Iris pigment epithelial cell (primary cell): ENCODE results near the gene PSMB4.
"Not testable (repeated sequence)": the region's sequence is repeated elsewhere in the genome, so short reads cannot be mapped to it uniquely, and the experiment has no call there.

Experiments used
- DNase-seq: peaks from one replicate; pipeline ENCODE4 v3.0.0-alpha.2; 2011; ENCODE audit warnings: low read depth

The PSMB4 gene

GRCh38 chr1:151390221-151391078 is 8.9 kb upstream of the PSMB4 start:
- DNase-seq = not testable (repeated sequence)

DNA sequence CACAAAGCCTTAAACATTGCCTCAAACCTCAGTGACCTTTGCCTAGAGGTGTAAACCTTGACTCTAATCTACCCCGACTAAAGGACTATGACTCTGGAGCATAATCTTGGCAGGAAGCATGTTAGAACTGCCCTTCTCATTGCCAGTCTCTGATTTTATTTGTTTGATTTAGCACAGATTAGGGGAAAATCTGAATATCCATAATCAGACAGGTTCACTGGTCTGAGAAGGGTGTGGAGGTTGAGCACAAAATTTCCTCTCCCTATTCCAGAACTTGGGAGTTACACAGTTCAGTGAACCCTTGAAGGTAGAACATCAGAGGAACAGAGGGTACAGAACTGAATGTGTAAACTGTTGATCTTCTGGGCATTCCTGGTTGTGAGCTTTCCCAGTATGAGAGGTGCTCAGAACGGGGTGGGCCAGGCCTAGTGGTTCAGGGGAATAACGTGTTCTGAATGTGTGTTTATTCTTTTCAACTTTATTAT is 8.3 kb upstream of the PSMB4 start:
- DNase-seq = no peak

DNA sequence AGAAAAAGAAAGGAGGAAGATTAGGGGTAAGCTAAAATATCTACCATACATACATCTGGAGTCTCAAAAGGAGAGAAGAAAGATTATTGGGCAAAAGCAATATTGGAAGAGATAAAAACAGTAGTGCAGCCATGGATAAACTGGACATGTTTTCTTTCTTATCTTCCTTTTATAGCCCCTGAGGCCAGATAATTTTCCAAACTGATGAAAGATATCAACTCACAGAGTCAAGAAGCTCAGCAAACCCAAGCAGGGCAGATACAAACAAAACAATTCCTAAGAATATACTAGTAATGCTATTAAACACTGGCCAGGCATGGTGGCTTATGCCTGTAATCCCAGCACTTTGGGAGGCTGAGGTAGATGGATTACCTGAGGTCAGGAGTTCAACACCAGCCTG is 5.8 kb upstream of the PSMB4 start:
- DNase-seq = no peak

GRCh38 chr1:151396265-151396664 is 3.1 kb upstream of the PSMB4 start:
- not testable (repeated sequence) for DNase-seq

DNA sequence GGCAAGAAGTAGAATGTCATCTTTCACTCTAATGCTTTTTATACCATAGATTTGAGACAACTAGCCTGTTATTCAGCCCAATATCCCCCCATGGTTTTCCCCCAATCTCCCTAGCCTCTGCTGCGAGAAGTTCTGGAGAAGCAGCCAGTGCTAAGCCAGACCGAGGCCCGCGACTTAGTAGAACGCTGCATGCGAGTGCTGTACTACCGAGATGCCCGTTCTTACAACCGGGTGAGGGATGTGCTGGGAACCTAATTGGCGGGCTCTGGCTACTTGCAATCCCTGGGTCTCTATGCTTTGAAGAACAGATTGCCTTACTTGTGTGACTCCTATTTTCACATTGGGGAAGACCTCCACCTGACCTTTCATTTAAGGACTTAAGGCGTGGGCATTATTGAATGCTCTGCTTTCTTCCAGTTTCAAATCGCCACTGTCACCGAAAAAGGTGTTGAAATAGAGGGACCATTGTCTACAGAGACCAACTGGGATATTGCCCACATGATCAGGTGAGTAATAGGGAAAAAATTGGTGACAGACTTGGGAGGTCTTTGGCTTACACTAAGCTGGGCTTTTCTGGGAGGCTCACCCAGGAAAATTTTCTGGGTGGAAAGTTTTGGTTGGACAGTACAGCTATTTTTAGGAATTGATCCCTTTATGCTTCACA is 1.9 kb downstream of the PSMB4 start:
- no peak for DNase-seq

DNA sequence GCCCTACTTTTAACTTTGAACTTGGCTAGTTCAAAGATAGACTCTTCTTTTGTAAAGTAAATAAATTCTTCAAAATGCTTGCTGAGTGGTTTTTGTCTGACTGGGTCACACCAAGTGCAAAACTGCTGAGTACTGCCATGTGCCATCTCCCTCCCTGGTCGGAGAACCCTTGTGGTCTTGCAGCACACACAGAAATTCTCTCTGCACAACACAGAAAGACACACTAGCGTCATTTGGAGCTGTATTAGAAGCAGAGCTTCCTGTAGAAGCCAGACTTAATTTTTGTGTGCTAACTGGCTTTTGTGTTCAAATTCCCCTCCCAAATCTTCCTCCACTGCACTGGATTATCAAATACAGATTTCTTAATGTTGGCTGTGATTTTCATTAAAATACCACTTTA is 2.5 kb downstream of the PSMB4 start:
- DNase-seq = no peak

DNA sequence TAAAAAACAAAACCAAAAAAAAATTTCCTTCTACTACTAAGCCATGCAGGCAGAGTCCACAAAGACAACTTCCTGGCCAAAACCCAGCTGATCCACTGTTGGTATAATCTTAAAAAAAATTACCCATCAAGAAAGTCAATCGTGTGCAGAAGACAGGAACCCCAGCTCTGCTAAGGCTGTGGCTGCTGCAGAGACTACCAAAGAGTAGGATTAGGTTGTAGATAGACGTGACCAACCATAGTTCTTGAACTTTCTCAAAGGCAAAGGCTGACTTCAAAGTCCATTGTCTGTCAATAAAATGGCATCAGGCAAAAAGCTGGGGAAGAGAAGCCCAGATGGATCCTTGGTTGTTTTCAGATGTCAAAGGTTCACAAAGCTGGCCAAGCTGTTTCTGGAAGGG is 3.4 kb downstream of the PSMB4 start:
- DNase-seq = no peak

- no peak for DNase-seq
Observed at GRCh38 chr1:151403612-151404011, 4.2 kb downstream of the PSMB4 start.

- no peak for DNase-seq
Observed at GRCh38 chr1:151405187-151405951, 6.0 kb downstream of the PSMB4 start.

DNA sequence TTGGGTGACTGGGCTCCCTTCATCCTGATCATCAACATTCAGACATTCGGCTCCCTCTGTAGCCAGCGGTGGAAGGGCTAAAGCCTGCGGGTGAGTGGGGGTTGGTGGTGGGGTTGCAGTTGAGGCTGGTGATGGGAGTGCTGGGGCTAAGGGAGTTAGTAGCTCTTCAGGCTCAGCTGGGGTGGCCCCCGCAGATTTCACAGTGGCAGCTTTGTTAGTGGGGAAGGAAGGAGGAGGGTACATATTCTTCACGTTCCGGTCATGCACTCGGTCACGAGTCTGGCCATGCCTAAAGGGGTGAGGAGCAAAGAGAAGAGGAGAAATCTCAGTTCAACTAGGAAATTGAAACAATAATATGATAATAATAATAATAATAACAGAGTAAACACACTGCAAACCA is 6.8 kb downstream of the PSMB4 start:
- no peak for DNase-seq

DNA sequence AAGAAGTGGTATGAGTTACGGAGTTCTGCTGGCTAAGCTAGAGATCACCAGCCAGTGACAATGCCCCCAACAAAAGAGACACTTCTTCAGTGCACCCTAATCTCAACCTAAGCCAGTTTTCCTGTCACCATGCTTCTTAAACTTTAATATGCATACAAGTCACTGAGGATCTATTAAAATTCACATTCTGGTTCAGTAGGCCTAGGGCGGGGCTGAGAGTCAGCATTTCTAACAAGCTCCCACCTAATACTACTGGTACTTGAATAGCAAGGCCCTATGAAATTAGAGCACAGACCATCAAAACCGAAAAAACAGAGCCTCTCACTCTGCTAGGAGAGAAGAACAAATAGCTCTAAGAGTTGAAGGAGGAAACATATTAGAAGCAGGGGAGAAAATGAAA is 7.9 kb downstream of the PSMB4 start:
- DNase-seq = no peak

DNA sequence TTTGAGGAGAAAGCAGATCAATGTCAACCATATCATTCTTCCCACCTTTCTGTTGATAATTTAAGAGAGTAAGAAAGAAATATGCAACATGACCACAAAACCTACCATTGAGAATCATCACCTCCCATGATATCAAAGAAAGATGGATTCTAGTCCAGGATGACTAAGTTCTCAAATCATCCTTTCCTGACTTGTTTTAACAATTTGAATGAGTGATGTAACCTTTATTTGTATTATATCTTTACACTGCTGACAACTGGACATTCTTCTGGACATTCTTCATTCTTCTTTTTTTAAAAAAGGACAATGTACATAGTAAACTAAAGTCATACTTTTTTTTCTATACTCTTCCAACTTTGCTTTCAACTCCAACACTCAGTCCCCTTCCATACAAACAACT is 9.5 kb downstream of the PSMB4 start:
- DNase-seq = peak; percentile 42

DNA sequence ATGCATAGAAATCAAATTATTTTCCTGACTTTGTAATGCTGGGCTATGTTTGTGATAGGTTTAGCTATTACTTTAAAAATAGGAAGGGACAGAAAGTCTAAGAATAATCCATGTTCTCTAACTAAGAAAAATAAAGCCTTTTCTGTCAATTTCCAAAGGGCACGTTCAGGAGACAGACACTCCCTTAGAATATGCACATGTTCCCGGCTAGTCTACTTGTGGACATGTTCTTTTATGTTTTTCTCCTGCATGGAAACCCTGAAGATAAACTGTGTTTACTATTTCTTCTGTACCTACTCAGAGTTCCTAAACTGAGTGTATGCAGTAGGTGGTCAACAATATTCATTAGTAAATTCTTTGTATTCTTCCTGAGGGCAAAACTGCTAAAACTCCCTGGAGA is 12.5 kb downstream of the PSMB4 start:
- no peak for DNase-seq

DNA sequence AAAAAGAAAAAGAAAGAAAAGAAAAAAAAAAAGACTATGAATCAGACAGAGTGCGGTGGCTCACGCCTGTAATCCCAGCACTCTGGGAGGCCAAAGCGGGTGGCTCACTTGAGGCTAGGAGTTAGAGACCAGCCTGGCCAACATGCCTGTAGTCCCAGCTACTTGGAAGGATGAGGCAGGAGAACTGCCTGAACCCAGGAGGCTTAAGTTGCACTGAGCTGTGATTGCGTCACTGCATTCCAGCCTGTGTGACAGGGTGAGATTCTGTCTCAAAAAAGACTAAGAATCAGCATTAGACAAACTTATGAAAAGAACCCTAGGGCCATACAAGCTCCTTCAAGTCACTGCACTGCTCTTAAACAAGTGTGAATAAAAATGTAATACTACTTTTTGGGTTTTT is 16.9 kb downstream of the PSMB4 start:
- peak; percentile 89 for DNase-seq

DNA sequence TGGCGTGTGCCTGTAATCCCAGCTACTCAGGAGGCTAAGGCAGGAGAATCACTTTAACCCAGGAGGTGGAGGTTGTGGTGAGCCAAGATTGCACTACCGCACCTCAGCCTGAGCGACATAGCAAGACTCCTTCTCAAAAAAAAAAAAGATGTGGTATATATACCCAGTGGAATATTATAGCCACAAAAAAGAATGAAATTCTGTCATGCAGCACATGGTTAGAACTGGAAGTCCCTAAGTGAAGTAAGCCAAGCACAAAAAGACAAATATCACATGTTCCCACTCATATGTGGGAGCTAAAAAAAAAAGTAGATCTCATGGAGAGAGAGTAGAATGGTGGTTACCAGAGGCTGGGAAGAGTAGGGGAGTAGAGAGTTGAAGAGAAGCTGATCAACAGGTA is 18.7 kb downstream of the PSMB4 start:
- DNase-seq = no peak

- DNase-seq = no peak
Observed at GRCh38 chr1:151419819-151420218, 20.4 kb downstream of the PSMB4 start.

- DNase-seq = no peak
Observed at GRCh38 chr1:151425103-151425502, 25.7 kb downstream of the PSMB4 start.

GRCh38 chr1:151428068-151428467 is 28.7 kb downstream of the PSMB4 start:
- no peak for DNase-seq

- DNase-seq = not testable (repeated sequence)
Observed at GRCh38 chr1:151433827-151434226, 34.5 kb downstream of the PSMB4 start.

DNA sequence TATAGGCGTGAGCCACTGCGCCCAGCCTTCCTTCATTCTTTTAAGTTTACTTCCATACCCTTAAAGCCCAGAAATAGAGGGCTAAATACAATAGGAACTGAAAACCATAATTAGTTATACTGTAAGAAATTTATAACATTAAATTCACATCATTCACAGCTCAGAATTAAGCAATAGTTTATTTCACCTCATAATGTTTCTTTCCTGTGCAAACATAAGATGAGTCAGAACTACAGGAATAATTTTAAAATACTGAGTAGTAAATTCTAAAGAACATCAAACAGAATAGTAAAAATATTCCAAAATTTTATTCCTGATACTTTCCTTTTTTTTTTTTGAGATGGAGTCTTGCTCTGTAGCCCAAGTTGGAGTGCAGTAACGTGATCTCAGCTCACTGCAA is 35.8 kb downstream of the PSMB4 start:
- DNase-seq = peak; percentile 29

DNA sequence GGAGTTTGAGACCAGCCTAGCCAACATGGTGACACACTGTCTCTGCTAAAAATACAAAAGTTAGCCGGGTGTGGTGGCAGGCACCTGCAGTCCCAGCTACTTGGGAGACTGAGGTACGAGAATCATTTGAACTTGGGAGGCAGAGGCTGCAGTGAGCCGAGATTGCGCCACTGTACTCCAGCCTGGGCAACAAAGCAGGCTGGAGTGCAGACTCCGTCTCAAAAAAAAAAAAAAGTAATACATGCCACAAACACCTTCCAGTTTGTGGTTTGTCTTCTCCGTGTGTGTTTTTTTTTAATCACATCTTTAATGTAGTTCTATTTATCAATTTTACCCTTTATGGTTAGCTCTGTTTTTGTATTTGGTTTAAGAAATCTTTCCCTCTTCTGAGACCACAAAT is 37.6 kb downstream of the PSMB4 start:
- no peak for DNase-seq

GRCh38 chr1:151437396-151437795 is 38.0 kb downstream of the PSMB4 start:
- DNase-seq = not testable (repeated sequence)
